Ammon's horn (tissue), 1 donor: ENCODE results near the gene TCEA3.
A peak's percentile ranks its signal among the peaks of the same experiment; 100 is the strongest.

ENCODE experiments used
- DNase-seq: peaks from one replicate; pipeline ENCODE4 v3.0.0-alpha.2; 2016; ENCODE audit warnings: low spot score

Gene TCEA3

GRCh38 chr1:23421343-23421742, 3.2 kb downstream of the TCEA3 start:
- no peak for DNase-seq

- DNase-seq: no peak
Measured at GRCh38 chr1:23420778-23421177, 3.8 kb downstream of the TCEA3 start.

GRCh38 chr1:23419180-23419579, 5.4 kb downstream of the TCEA3 start:
- no peak for DNase-seq

GRCh38 chr1:23417570-23417969, 7.0 kb downstream of the TCEA3 start:
- peak; percentile 45 for DNase-seq

- no peak for DNase-seq
Measured at GRCh38 chr1:23416964-23417363, 7.6 kb downstream of the TCEA3 start.

- no peak for DNase-seq
Measured at GRCh38 chr1:23408797-23409290, 15.7 kb downstream of the TCEA3 start.

GRCh38 chr1:23407016-23407630, 17.4 kb downstream of the TCEA3 start:
- no peak for DNase-seq

- no peak for DNase-seq
Measured at GRCh38 chr1:23405946-23406345, 18.6 kb downstream of the TCEA3 start.

GRCh38 chr1:23403735-23404486, 20.6 kb downstream of the TCEA3 start:
- peak; percentile 85 for DNase-seq

- no peak for DNase-seq
Measured at GRCh38 chr1:23403355-23403734, 21.2 kb downstream of the TCEA3 start.

- DNase-seq: no peak
Measured at GRCh38 chr1:23403038-23403336, 21.6 kb downstream of the TCEA3 start.

- DNase-seq: peak; percentile 35
Measured at GRCh38 chr1:23402286-23403037, 22.1 kb downstream of the TCEA3 start.

GRCh38 chr1:23401313-23401712, 23.2 kb downstream of the TCEA3 start:
- DNase-seq: no peak

GRCh38 chr1:23400324-23401114, 24.0 kb downstream of the TCEA3 start:
- DNase-seq: no peak

GRCh38 chr1:23399229-23399628, 25.3 kb downstream of the TCEA3 start:
- no peak for DNase-seq

GRCh38 chr1:23397908-23398307, 26.6 kb downstream of the TCEA3 start:
- no peak for DNase-seq

GRCh38 chr1:23396380-23396779, 28.2 kb downstream of the TCEA3 start:
- DNase-seq: no peak

GRCh38 chr1:23395849-23396248, 28.7 kb downstream of the TCEA3 start:
- DNase-seq: no peak

- DNase-seq: no peak
Measured at GRCh38 chr1:23395154-23395724, 29.3 kb downstream of the TCEA3 start.

GRCh38 chr1:23394684-23395083, 29.9 kb downstream of the TCEA3 start:
- DNase-seq: no peak

GRCh38 chr1:23394181-23394580, 30.4 kb downstream of the TCEA3 start:
- DNase-seq: no peak

- DNase-seq: no peak
Measured at GRCh38 chr1:23393706-23394105, 30.8 kb downstream of the TCEA3 start.
